ENCODE results near the gene FHIT. TPM values are rescaled to one million over a fixed set of nuclear protein-coding genes. Genes with fewer than 3 reads are reported as not detected.

The FHIT gene
- total RNA-seq, 4 donors from 2014 or later: 7.5 to 20.1 (median 13.5) TPM

GRCh38 chr3:61110576-61110975, 140.7 kb downstream of the FHIT start:
- Histone ChIP-seq H3K4me3 (no peak overlapping the region), H3K36me3 (no peaks in the 10 kb centered on the region), H3K9me3 (no peaks in the 10 kb centered on the region), H3K27ac (no peak overlapping the region), H3K27me3 (no peaks in the 10 kb centered on the region), H3K4me1 (no peaks in the 10 kb centered on the region)
- WGBS, 2 donors (ENCODE audit: low coverage in 1 of 2): 56 to 57% methylated on average over 1 to 2 of the region's 2 CpGs
- no peak for DNase-seq
- no peak for TF ChIP-seq CTCF (IDR thresholded peaks at IDR 0.05)
- no peak for TF ChIP-seq POLR2A (IDR thresholded peaks at IDR 0.05)
- no peak for TF ChIP-seq EP300 (IDR thresholded peaks at IDR 0.05; ENCODE audit: low read depth)
- TF ChIP-seq POLR2AphosphoS5 (IDR thresholded peaks at IDR 0.05): no peak
- in situ Hi-C loops (cut with MboI; ENCODE audit: low pct_ligation_motif_present in 1 of 4, low pct_unique_long_range_greater_than_20kb in 1 of 4, low sequenced_read_pairs in 3 of 4) (no loop called here), intact Hi-C loops (cut with DNase I; ENCODE audit: low total_unique reads) (no loop called here)

DNA sequence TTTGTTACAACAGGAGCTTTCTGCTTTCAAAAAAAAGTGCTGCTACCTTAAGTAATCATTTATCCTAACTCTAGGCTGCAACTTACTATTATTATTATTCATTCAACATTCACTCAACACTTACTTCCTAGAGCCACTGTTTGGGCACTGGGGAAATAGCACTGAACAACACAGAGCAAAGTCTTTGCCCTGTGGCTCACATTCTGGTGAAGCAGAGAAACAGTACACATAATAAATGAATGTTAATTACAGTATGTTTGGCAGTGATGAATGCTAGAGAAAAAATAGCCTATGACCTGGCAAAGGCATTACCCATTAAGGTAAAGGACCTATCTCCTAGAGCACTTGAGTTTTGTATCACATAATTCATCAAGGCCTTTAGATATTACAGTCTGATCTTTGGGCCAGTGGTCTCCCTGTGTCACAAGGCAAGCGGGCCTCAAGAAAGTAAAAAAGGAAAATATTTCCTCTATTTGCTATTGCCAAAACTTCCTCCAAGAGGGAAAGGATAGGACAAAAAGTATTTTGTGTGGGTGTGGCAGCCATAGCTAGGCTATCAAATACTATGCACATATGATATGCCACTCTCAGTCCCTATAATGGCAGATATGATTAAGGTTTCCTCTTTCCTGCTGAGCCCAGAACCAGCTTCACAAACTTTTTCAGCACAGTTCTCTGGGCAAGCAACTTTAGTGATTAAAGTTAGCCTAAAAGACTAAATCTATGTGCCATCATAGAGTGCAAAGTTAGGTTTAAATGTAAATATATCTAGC, 142.8 kb downstream of the FHIT start:
- no peaks in the 10 kb centered on the region for H3K27me3 ChIP-seq
- no peaks in the 10 kb centered on the region for H3K4me1 ChIP-seq
- in situ Hi-C loops (cut with MboI; ENCODE audit: low pct_ligation_motif_present in 1 of 4, low pct_unique_long_range_greater_than_20kb in 1 of 4, low sequenced_read_pairs in 3 of 4) (no loop called here), intact Hi-C loops (cut with DNase I; ENCODE audit: low total_unique reads) (no loop called here)
- no peak for DNase-seq
- 0 to 93% methylated on average over 1 of the region's 1 CpG for WGBS, 2 donors (ENCODE audit: low coverage in 1 of 2)
- H3K4me3 ChIP-seq: no peak overlapping the region
- no peaks in the 10 kb centered on the region for H3K36me3 ChIP-seq
- no peak for TF ChIP-seq POLR2A (IDR thresholded peaks at IDR 0.05)
- no peak for TF ChIP-seq EP300 (IDR thresholded peaks at IDR 0.05; ENCODE audit: low read depth)
- TF ChIP-seq POLR2AphosphoS5 (IDR thresholded peaks at IDR 0.05): no peak
- no peak for TF ChIP-seq CTCF (IDR thresholded peaks at IDR 0.05)
- no peaks in the 10 kb centered on the region for H3K9me3 ChIP-seq
- no peak overlapping the region for H3K27ac ChIP-seq

GRCh38 chr3:61094608-61095007, 156.6 kb downstream of the FHIT start:
- DNase-seq: no peak
- H3K4me1 ChIP-seq: no peaks in the 10 kb centered on the region
- no peak overlapping the region for H3K27ac ChIP-seq
- in situ Hi-C loops (cut with MboI; ENCODE audit: low pct_ligation_motif_present in 1 of 4, low pct_unique_long_range_greater_than_20kb in 1 of 4, low sequenced_read_pairs in 3 of 4): no loop called here
- WGBS, 2 donors (ENCODE audit: low coverage in 1 of 2): 84 to 87% methylated on average over 3 of the region's 3 CpGs
- no peaks in the 10 kb centered on the region for H3K36me3 ChIP-seq
- no peak for TF ChIP-seq POLR2A (IDR thresholded peaks at IDR 0.05)
- TF ChIP-seq POLR2AphosphoS5 (IDR thresholded peaks at IDR 0.05): no peak
- TF ChIP-seq EP300 (IDR thresholded peaks at IDR 0.05; ENCODE audit: low read depth): no peak
- no peak for TF ChIP-seq CTCF (IDR thresholded peaks at IDR 0.05)
- intact Hi-C loops (cut with DNase I; ENCODE audit: low total_unique reads): no loop called here
- no peaks in the 10 kb centered on the region for H3K9me3 ChIP-seq
- H3K4me3 ChIP-seq: no peak overlapping the region
- no peaks in the 10 kb centered on the region for H3K27me3 ChIP-seq

GRCh38 chr3:61093364-61093763, 157.9 kb downstream of the FHIT start:
- in situ Hi-C loops (cut with MboI; ENCODE audit: low pct_ligation_motif_present in 1 of 4, low pct_unique_long_range_greater_than_20kb in 1 of 4, low sequenced_read_pairs in 3 of 4) (no loop called here), intact Hi-C loops (cut with DNase I; ENCODE audit: low total_unique reads) (no loop called here)
- H3K4me3 ChIP-seq: no peak overlapping the region
- H3K9me3 ChIP-seq: no peaks in the 10 kb centered on the region
- no peak for DNase-seq
- no peak overlapping the region for H3K27ac ChIP-seq
- H3K4me1 ChIP-seq: no peaks in the 10 kb centered on the region
- H3K27me3 ChIP-seq: no peaks in the 10 kb centered on the region
- H3K36me3 ChIP-seq: no peaks in the 10 kb centered on the region
- 92 to 93% methylated on average over 2 of the region's 2 CpGs for WGBS, 2 donors (ENCODE audit: low coverage in 1 of 2)
- TF ChIP-seq CTCF (IDR thresholded peaks at IDR 0.05) (no peak), EP300 (IDR thresholded peaks at IDR 0.05; ENCODE audit: low read depth) (no peak), POLR2A (IDR thresholded peaks at IDR 0.05) (no peak), POLR2AphosphoS5 (IDR thresholded peaks at IDR 0.05) (no peak)

All from transverse colon (tissue), 4 donors.